Peyer's patch (tissue), 4 donors: ENCODE results near the gene AP2B1. TPM values are rescaled to one million over a fixed set of nuclear protein-coding genes. Genes with fewer than 3 reads are reported as not detected.

Experiments
- DNase-seq, 3 donors: peaks; one replicate each; pipeline ENCODE4 v3.0.0-alpha.2; 2017 to 2019
- H3K27ac ChIP-seq, 4 donors: fragments of 200-600 bp; sonication (generic); one replicate each; pipeline ENCODE4 v1.5.1; 2016 to 2019
- H3K27me3 ChIP-seq, 2 donors: fragments of 200-600 bp; sonication (generic); one replicate each; pipeline ENCODE4 v1.5.1; 2019
- H3K36me3 ChIP-seq, 3 donors: fragments of 200-600 bp; sonication (generic); one replicate each; pipeline ENCODE4 v1.5.1; 2016 to 2019
- H3K4me1 ChIP-seq, 4 donors: fragments of 200-600 bp; sonication (generic); one replicate each; pipeline ENCODE4 v1.5.1; 2016 to 2019
- H3K4me3 ChIP-seq, 4 donors: fragments of 200-600 bp; sonication (generic); 1 replicate in 3 of 4; 2 replicates in 1 of 4; pipeline ENCODE4 v1.5.1; 2016 to 2019; ENCODE audit warnings: mild to moderate bottlenecking in 1 of 4
- H3K9me3 ChIP-seq, 4 donors: fragments of 200-600 bp; sonication (generic); one replicate each; pipeline ENCODE4 v1.5.1; 2016 to 2019; ENCODE audit warnings: mild to moderate bottlenecking in 1 of 4
- CTCF ChIP-seq, 6 experiments: fragments of 450-650 bp in 4 of 6; fragments of 200-600 bp in 2 of 6; sonication (generic) in 1 of 6; IDR thresholded peaks; one replicate each; pipeline ENCODE4 v1.5.1; 2017 to 2019; ENCODE audit warnings: antibody characterized with exemption in 6 of 6, mild to moderate bottlenecking in 3 of 6, moderate library complexity in 1 of 6
- POLR2A ChIP-seq, 2 donors: fragments of 450-650 bp; IDR thresholded peaks; one replicate each; pipeline ENCODE4 v1.5.1; 2017; ENCODE audit warnings: antibody characterized with exemption in 2 of 2, mild to moderate bottlenecking in 2 of 2, moderate library complexity in 2 of 2
- total RNA-seq, 4 donors: library from RNA; depleted of rRNA; stranded (reverse); fragments of >200 nt; gene quantifications; one replicate each; pipeline ENCODE4 v1.1.0, GENCODE V29; 2016

The AP2B1 gene
- total RNA-seq, 4 donors from 2014 or later, result 46.2 to 75.3 (median 66.6) TPM

GRCh38 chr17:35740216-35740615 lies 153.1 kb downstream of the AP2B1 start:
- TF ChIP-seq POLR2A (IDR thresholded peaks at IDR 0.05) (no peak), CTCF (IDR thresholded peaks at IDR 0.05) (no peak)
- H3K36me3 ChIP-seq, result no peaks in the 10 kb centered on the region
- H3K27ac ChIP-seq, result no peak overlapping the region
- DNase-seq, result no peak
- no peak overlapping the region for H3K4me3 ChIP-seq
- H3K27me3 ChIP-seq, result peaks cover 0 to 10% of the 10 kb centered on the region in 2 donors
- peaks cover 0 to 9% (median 0%) of the 10 kb centered on the region in 4 donors for H3K4me1 ChIP-seq
- no peaks in the 10 kb centered on the region for H3K9me3 ChIP-seq

GRCh38 chr17:35740997-35741931 lies 154.1 kb downstream of the AP2B1 start:
- no peaks in the 10 kb centered on the region for H3K36me3 ChIP-seq
- no peaks in the 10 kb centered on the region for H3K9me3 ChIP-seq
- H3K4me1 ChIP-seq, result peaks cover 0 to 9% (median 0%) of the 10 kb centered on the region in 4 donors
- no peak overlapping the region for H3K27ac ChIP-seq
- H3K27me3 ChIP-seq, result peaks cover 0 to 10% of the 10 kb centered on the region in 2 donors
- TF ChIP-seq POLR2A (IDR thresholded peaks at IDR 0.05) (no peak), CTCF (IDR thresholded peaks at IDR 0.05) (no peak)
- H3K4me3 ChIP-seq, result peak overlapping the region in 3 of 4 donors; percentile 9 to 25 (median 24)
- no peak for DNase-seq

GRCh38 chr17:35742496-35742895 lies 155.4 kb downstream of the AP2B1 start:
- no peaks in the 10 kb centered on the region for H3K36me3 ChIP-seq
- TF ChIP-seq POLR2A (IDR thresholded peaks at IDR 0.05) (no peak), CTCF (IDR thresholded peaks at IDR 0.05) (no peak)
- peaks cover 0 to 12% (median 0%) of the 10 kb centered on the region in 4 donors for H3K4me1 ChIP-seq
- DNase-seq, result no peak
- no peak overlapping the region for H3K4me3 ChIP-seq
- peaks cover 0 to 10% of the 10 kb centered on the region in 2 donors for H3K27me3 ChIP-seq
- no peaks in the 10 kb centered on the region for H3K9me3 ChIP-seq
- no peak overlapping the region for H3K27ac ChIP-seq

GRCh38 chr17:35742896-35743477 lies 155.9 kb downstream of the AP2B1 start:
- H3K36me3 ChIP-seq, result no peaks in the 10 kb centered on the region
- no peak for TF ChIP-seq CTCF (IDR thresholded peaks at IDR 0.05)
- TF ChIP-seq POLR2A (IDR thresholded peaks at IDR 0.05), result no peak
- H3K9me3 ChIP-seq, result no peaks in the 10 kb centered on the region
- peaks cover 0 to 10% of the 10 kb centered on the region in 2 donors for H3K27me3 ChIP-seq
- no peak for DNase-seq
- peaks cover 0 to 15% (median 0%) of the 10 kb centered on the region in 4 donors for H3K4me1 ChIP-seq
- no peak overlapping the region for H3K27ac ChIP-seq
- H3K4me3 ChIP-seq, result no peak overlapping the region

DNA sequence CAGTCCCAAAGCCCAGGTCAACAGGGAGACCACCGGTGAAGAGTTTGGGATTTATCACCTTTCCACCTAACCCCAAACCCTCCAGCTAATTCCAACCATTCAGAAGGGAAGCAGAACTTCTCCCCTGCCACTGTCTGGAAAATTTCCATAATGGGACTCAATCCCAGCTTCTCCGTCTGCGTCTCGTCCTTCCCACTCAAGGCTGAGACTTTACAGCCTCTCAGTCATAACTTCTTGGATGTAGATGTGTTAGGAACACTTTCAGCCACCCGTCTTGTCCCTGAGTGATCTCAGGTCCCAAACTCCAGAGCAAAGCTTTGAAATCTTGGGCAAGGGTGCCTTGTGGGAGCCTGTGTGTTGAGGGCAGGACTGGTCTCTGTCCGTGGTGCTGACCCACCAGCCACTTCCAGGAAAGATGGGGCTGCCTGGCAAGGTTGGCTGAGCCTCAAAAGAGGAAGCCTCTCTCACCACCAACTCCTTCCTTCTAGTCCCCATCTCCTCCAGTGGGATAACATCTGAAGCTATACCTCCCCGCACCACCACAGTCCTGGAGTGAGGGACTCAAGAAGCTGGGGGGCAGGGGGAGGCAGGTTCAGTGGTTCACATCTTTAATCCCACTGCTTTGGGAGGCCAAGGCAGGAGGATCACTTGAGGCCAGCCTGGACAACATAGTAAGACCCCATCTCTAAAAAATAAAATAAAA lies 156.7 kb downstream of the AP2B1 start:
- TF ChIP-seq CTCF (IDR thresholded peaks at IDR 0.05), result no peak
- TF ChIP-seq POLR2A (IDR thresholded peaks at IDR 0.05), result no peak
- no peak for DNase-seq
- H3K27me3 ChIP-seq, result peaks cover 0 to 10% of the 10 kb centered on the region in 2 donors

More for the DNA sequence above, 156.7 kb downstream of the AP2B1 start:
- Histone ChIP-seq H3K9me3 (no peaks in the 10 kb centered on the region), H3K27ac (no peak overlapping the region), H3K4me3 (no peak overlapping the region), H3K4me1 (peaks cover 0 to 21% (median 0%) of the 10 kb centered on the region in 4 donors), H3K36me3 (no peaks in the 10 kb centered on the region)
